Stimulated activated CD4-positive, alpha-beta T cell treated with anti-CD3 and anti-CD28 coated beads, Interleukin-12 subunit alpha, Interleukin-12 subunit beta, amount 100 ng/mL, for 24 hours (primary cell): Measurements from ENCODE around the gene DCDC2B.

Experiments
- DNase-seq, 2 experiments: peaks; one replicate each; pipeline ENCODE4 v3.0.0-alpha.2; 2020; ENCODE audit warnings: low read depth in 2 of 2

DCDC2B gene

GRCh38 chr1:32195972-32196823, 12.7 kb upstream of the DCDC2B start:
- DNase-seq, result no peak

DNA sequence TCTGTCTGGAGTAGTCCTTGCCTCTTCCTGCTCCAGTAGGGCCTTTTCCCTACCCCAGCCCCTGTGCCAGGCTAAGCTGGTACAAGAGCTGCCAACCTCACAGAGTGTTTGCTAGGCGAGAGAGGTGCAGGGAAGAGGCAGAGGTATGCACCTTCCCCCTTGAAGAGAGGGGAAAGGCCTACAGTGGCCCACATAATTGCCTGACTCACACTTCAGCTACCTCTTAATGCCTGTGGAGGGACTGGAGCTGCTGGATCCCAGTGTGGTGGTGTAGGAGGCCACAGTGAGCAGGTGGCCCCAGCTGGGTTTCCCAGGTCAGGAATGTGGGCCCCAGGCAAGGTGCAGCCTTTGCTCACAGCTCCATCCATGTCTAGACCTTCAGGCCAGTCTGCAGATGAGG, 11.8 kb upstream of the DCDC2B start:
- DNase-seq, result no peak

DNA sequence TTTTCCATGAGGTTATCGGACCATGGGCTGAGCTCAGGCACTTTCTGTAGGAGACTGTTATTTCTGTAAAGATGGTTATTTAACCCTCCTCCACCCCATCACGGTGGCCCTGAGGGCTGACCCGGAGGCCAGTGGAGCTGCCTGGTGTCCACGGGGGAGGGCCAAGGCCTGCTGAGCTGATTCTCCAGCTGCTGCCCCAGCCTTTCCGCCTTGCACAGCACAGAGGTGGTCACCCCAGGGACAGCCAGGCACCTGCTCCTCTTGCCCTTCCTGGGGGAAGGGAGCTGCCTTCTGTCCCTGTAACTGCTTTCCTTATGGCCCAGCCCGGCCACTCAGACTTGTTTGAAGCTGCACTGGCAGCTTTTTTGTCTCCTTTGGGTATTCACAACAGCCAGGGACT, 11.1 kb upstream of the DCDC2B start:
- DNase-seq, result no peak

GRCh38 chr1:32198237-32199042, 10.4 kb upstream of the DCDC2B start:
- DNase-seq, result no peak

DNA sequence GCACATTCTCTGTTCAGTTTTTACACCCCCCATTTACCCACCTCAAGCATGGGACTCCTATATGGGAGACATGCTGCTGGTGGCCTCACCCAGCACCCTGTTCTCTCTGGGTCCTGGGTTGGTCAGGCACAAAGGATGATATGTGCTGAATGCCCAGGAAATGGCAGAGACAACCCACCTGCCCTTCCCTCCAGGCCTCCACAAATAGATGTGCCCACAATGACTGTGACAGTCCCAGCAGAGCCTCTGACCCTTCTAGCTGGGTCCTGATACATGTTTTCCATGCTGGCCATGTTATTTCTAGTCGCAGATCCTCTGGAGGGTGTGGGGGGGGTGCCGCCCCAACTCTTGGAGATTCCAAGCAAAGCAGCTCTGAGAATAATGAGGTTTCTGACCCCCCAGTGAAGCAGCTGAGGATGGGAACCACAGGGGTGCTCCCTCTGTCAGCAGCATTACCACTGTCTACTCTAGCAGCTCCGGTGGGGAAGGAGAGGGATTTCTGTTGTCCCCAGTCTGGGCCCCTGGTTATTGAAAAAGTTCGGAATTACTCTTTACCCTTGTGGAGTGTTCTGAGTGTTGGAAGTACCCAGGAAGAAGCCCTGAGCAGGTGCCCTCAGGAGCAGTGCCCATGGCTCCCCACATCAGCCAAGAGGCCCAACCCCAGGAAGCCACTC, 9.7 kb upstream of the DCDC2B start:
- DNase-seq, result no peak

GRCh38 chr1:32199717-32200072, 9.2 kb upstream of the DCDC2B start:
- no peak for DNase-seq

DNA sequence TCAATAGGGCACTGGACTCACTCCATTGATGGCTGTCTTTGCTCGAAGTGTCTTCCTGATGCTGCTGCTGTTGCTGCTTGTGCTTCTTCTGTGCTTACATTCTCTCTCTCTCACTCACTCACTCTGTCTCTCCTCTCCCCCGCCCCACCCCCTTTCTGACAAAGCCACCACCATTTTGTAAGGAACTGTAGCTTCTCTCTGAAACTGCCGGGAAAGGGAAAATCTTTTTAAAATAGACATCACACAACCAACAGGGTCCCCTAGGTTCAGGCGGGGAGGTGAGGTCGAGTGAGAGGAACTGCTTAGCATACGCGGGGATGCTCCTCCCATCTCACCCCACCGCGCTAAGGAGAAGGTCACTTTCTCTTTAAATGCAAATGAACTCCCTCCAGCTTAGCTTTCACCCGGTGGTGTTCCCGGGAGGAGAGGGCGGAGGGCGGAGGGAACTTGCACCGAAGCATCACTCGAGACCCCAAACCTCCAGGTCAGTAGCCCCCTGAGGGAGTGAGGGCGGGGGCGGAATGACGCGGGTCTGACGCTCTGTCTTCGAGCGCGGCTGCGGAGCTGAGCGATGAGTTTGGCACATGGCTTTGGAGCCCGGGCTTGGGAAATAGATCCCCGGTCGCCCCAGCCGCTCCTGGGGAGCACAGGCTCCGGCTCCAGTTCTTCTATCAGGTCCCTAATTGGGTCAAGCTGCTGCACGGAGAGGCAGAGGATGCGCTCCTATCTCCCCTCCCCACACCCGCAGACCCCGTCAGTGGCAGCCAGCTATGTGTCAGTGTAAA, 8.5 kb upstream of the DCDC2B start, which contains the start of gene CCDC28B:
Gene CCDC28B (plus strand): TSS at position 370 of the 785 bp plus-strand sequence. CDS start 1,341 bp downstream, outside the sequence.
- DNase-seq, result peak in 1 of 2 experiments; percentile 28

DNA sequence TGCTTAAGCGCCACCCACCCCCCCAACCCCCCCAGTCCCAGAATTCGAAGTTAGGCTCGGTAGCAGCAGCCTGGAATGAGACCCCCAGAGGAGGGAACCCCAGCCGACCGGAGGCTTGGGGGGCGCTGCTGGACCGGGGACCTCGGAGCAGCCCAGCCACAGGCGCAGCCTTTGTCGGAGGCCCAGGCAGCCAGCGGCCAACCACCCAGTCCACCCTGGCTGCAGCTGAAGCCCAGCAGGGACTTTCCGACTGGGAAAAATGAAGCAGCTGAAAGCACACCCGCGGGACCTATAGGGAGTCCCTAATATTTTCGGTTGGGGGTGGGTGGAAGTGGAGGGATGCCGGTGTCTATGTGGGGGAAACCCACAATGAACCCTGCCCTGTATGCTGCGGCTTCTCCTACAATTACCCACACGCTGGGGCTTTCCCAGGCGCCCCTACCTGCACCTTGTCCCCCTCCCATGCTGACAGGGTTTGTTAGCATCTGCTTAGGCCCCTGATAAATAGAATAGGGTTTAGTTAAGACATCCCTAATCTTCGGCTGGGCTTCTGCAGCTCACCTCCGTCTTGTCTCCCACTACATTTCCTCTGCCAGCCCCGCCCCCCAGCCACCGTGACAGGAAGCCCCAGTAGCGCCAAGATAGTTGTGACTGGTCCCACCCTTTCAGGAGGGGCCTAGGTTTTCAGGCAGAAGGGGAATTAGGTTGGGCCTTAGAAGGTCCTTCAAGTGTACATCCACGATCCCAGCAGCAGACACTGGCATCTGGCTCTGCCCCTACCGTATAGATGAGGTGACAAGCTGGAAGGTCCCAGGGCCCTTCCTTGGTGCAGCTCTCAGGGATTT, 7.7 kb upstream of the DCDC2B start:
- DNase-seq, result peak in 1 of 2 experiments; percentile 83

GRCh38 chr1:32204943-32205361, 3.9 kb upstream of the DCDC2B start:
- DNase-seq, result no peak

DNA sequence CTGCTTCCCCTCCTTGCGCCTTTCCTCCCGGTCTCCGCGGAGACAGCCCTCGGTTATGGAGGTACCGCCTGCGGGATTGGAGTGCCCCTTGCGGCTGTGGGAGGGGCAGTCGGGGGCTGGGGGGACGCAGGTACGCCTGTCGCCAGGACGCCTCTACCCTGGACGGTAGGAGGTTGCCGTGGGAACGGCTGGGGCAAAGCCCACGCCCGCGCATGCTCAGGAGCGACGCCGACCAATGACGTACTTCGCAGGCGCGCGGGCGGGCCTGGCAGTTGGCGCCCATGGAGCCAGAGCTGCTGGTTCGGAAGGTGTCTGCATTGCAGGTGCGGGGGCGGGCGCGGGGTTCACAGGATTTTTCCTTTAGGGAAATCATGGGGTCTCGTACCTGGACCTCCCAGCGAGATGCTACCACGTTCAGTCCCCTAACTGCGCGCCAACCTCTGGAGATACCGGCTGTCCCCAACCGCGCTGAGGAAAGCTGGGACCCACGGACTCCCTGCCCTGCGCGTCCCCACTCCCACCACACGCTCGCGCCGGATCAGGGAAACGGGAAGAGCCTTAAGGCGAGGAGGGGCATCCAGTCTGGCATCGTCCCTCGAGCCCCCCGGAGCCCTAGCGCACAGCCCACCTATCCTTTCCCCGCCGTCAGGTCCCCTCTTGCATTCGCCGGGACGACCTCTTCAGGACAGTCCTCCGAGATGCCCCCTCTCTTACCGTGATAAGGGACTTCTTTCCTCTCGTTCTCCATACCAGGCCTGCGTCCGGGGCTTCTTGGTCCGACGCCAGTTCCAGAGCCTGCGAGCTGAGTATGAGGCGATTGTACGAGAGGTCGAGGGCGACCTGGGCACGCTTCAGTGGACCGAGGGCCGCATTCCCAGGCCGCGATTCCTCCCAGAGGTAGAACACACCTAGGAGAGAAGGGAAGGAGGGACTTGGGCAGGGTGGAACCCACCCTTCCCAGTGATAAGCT, 3.2 kb upstream of the DCDC2B start, which contains the start of gene IQCC:
Gene IQCC (plus strand): TSS at position 271 of the 970 bp plus-strand sequence. CDS start 11 bp downstream, at position 282.
- DNase-seq, result peak; percentile 73 to 81

DNA sequence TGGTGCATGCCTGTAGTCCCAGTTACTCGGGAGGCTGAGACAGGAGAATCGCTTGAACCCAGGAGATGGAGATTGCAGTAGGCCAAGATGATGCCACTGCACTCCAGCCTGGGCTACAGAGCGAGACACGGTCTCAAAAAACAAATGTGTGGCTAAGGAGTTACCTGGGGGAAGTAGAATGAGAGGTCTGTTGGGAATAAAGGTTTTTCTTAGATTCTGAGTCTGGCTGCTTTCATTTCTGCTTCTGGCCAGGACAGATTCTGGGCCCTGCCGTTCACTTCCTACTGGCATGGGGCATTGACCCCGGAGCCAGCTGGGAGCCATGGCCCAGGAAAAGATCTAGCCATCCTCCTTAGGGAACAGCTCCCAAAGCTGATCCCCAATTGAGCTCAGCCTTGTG, 420 bp upstream of the DCDC2B start:
- no peak for DNase-seq

- DNase-seq, result peak; percentile 26 to 51
Observed at GRCh38 chr1:32215629-32216480, 7.0 kb downstream of the DCDC2B start.

- DNase-seq, result no peak
Observed at GRCh38 chr1:32216566-32216965, 7.7 kb downstream of the DCDC2B start.

- DNase-seq, result no peak
Observed at GRCh38 chr1:32219022-32219421, 10.1 kb downstream of the DCDC2B start.

DNA sequence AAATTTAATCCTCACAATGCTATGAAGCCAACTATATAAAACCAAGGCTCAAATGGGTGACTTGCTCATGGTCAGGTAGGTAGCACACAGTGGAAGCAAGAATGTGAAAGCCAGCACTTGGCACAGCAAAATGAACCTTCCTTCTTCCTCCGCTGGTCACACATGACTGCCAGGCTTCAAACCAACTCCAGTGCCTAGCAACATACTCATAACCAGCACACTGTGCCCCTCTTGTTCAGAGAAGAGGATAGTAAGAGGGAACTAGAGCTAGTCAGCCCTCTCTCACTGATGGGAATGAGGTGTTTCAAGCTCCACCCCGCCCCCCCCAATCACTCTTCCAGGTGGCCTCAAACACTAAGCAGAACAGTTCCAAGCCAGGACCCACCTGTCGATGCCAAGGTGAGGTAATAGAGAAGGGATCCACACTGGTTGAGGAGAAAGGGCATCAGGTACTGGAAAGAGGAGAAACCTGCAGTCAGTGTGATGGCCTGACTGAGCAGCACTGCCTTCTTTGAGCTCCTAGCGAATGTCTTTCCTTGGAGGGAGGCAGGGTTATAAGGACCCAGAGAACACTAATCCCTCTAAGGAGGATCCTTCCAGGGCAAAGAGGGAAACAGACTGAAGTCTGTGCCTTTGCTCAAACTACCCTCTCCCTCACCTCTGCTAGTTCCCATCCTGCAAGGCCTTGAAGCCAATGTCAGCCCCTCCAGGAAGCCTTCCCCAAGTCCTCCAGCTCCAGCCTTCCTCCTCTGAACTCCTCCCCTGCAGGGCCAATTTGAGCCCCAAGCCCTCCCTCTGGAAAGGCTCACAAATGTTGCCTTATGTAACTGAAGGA, 12.1 kb downstream of the DCDC2B start:
- no peak for DNase-seq

GRCh38 chr1:32221581-32221979, 12.7 kb downstream of the DCDC2B start:
- no peak for DNase-seq
